Breast epithelium (tissue), 3 donors: Measurements from ENCODE around the gene ARTN.

Experiments
- POLR2A ChIP-seq: fragments of 450-650 bp; IDR thresholded peaks from one replicate; pipeline ENCODE4 v1.6.1; 2016; ENCODE audit warnings: antibody characterized with exemption, mild to moderate bottlenecking, moderate library complexity
- POLR2AphosphoS5 ChIP-seq, 3 donors: sonication (generic); formaldehyde crosslinking; IDR thresholded peaks; one replicate each; pipeline ENCODE4 v1.6.1; 2017; ENCODE audit warnings: antibody characterized with exemption in 3 of 3
- TF ChIP-seq, protein P1 (sequence below), 3 donors: fragments of 450-650 bp; IDR thresholded peaks; one replicate each; pipeline ENCODE4 v1.5.1; 2016 to 2017; ENCODE audit warnings: antibody characterized with exemption in 3 of 3, mild to moderate bottlenecking in 3 of 3, moderate library complexity in 3 of 3

DNA sequence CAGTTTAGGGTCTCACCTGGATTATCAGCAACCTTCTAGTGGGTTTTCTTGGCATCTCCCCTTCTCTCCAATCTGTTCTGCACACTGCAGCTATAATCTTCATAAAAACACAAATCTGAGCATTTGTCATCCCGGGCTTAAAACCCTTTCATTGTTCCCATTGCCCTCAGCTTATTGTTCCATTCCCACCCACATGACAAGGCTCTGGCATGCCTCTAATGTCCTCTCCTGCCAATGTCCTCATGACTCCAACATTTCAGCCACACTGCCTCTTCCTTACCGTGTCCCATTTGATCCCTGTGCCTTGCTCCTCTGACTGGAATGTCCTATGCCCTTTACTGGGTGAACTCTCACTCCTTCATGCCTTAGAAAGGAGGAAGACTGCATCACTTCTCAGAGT lies 28.7 kb downstream of the ARTN start:
- TF ChIP-seq POLR2A = no peak
- TF ChIP-seq, protein P1, sequence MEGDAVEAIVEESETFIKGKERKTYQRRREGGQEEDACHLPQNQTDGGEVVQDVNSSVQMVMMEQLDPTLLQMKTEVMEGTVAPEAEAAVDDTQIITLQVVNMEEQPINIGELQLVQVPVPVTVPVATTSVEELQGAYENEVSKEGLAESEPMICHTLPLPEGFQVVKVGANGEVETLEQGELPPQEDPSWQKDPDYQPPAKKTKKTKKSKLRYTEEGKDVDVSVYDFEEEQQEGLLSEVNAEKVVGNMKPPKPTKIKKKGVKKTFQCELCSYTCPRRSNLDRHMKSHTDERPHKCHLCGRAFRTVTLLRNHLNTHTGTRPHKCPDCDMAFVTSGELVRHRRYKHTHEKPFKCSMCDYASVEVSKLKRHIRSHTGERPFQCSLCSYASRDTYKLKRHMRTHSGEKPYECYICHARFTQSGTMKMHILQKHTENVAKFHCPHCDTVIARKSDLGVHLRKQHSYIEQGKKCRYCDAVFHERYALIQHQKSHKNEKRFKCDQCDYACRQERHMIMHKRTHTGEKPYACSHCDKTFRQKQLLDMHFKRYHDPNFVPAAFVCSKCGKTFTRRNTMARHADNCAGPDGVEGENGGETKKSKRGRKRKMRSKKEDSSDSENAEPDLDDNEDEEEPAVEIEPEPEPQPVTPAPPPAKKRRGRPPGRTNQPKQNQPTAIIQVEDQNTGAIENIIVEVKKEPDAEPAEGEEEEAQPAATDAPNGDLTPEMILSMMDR (IDR thresholded peaks at IDR 0.05) = no peak
- no peak for TF ChIP-seq POLR2AphosphoS5 (IDR thresholded peaks at IDR 0.05)
